Thymus (tissue), 11 donors: Measurements from ENCODE around the gene RAB7A. TPM values are rescaled to one million over a fixed set of nuclear protein-coding genes. Genes with fewer than 3 reads are reported as not detected.
"Not testable (repeated sequence)": the region's sequence is repeated elsewhere in the genome, so short reads cannot be mapped to it uniquely, and the experiment has no call there.

Experiments
- DNase-seq, 9 donors: peaks; one replicate each; pipeline ENCODE4 v3.0.0-alpha.2; 2013; ENCODE audit warnings: low spot score in 9 of 9, low read depth in 6 of 9, missing footprints in 1 of 9
- H3K27ac ChIP-seq, 2 donors: one replicate each; pipeline ENCODE4 v1.5.1; 2013; ENCODE audit warnings: control low read depth in 1 of 2, low read depth in 1 of 2, low read length in 1 of 2, mild to moderate bottlenecking in 1 of 2, moderate library complexity in 1 of 2
- H3K27me3 ChIP-seq, 2 donors: one replicate each; pipeline ENCODE4 v1.5.1; 2013; ENCODE audit warnings: low read length in 1 of 2; ENCODE audit not compliant: control insufficient read depth in 2 of 2, insufficient read depth in 1 of 2
- H3K36me3 ChIP-seq, 2 donors: one replicate each; pipeline ENCODE4 v1.5.1; 2013; ENCODE audit warnings: low read length in 1 of 2, mild to moderate bottlenecking in 1 of 2, moderate library complexity in 1 of 2; ENCODE audit not compliant: control insufficient read depth in 2 of 2, insufficient read depth in 2 of 2
- H3K4me1 ChIP-seq, 2 donors: one replicate each; pipeline ENCODE4 v1.5.1; 2013; ENCODE audit warnings: low read length in 2 of 2; ENCODE audit not compliant: control insufficient read depth in 2 of 2, insufficient read depth in 2 of 2
- H3K4me3 ChIP-seq, 2 donors: one replicate each; pipeline ENCODE4 v1.5.1; 2013; ENCODE audit warnings: low read length in 2 of 2, control low read depth in 1 of 2, mild to moderate bottlenecking in 1 of 2
- H3K9me3 ChIP-seq, 2 donors: one replicate each; pipeline ENCODE4 v1.5.1; 2013; ENCODE audit warnings: low read length in 1 of 2, mild to moderate bottlenecking in 1 of 2; ENCODE audit not compliant: control insufficient read depth in 2 of 2, insufficient read depth in 1 of 2
- WGBS: extraction: QIAGEN DNeasy Blood & Tissue Kit; methylation state at CpG from one replicate; pipeline ENCODE4 v1.1.7; 2013; 5-methylcytosine and 5-hydroxymethylcytosine counted together
- polyA plus RNA-seq: library from polyadenylated mRNA; stranded (reverse); fragments of 200-250 nt; gene quantifications from one replicate; pipeline ENCODE4 v1.2.3, GENCODE V29; 2013
- total RNA-seq: library from RNA; stranded (reverse); fragments of 120-200 nt; gene quantifications from one replicate; pipeline ENCODE4 v1.2.4, GENCODE V29; 2013
- donor health status: healthy.

The RAB7A gene
- total and polyA plus RNA-seq, 2 donors = 42.9 to 167 TPM

DNA sequence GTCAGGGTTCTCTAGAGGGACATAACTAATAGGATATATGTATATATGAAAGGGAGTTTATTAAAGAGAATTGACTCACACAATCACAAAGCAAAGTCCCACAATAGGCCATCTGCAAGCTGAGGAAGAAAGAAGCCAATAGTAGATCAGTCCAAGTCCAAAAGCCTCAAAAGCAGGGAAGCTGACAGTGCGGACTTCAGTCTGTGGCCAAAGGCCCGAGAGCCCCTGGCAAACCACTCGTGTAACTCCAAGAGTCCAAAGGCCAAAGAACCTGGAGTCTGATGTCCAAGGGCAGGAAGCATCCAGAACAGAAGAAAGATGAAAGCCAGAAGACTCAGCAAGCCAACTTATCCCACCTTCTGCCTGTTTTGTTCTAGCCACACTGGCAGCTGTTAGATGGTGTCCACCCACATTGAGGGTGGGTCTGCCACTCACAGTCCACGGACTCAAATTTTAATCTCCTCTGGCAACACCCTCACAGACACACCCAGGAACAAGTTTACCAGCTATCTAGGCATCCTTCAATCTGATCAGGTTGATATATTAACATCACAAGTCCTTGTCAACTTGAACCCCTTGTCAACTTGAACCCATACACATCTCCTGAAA, 99.2 kb downstream of the RAB7A start:
- H3K9me3 ChIP-seq = no peaks in the 10 kb centered on the region
- H3K36me3 ChIP-seq = peaks cover 4 to 9% of the 10 kb centered on the region in 2 donors
- H3K4me3 ChIP-seq = no peak overlapping the region
- peaks cover 4 to 8% of the 10 kb centered on the region in 2 donors for H3K4me1 ChIP-seq
- H3K27me3 ChIP-seq = no peaks in the 10 kb centered on the region
- H3K27ac ChIP-seq = no peak overlapping the region
- 97% methylated on average over 4 of the region's 4 CpGs for WGBS
- no peak for DNase-seq

- not testable (repeated sequence) for H3K36me3 ChIP-seq, H3K27ac ChIP-seq, H3K4me1 ChIP-seq, H3K4me3 ChIP-seq, H3K27me3 ChIP-seq, DNase-seq, H3K9me3 ChIP-seq
- WGBS = 98% methylated on average over 9 of the region's 9 CpGs
Observed at GRCh38 chr3:128829087-128829486, 103.1 kb downstream of the RAB7A start.

DNA sequence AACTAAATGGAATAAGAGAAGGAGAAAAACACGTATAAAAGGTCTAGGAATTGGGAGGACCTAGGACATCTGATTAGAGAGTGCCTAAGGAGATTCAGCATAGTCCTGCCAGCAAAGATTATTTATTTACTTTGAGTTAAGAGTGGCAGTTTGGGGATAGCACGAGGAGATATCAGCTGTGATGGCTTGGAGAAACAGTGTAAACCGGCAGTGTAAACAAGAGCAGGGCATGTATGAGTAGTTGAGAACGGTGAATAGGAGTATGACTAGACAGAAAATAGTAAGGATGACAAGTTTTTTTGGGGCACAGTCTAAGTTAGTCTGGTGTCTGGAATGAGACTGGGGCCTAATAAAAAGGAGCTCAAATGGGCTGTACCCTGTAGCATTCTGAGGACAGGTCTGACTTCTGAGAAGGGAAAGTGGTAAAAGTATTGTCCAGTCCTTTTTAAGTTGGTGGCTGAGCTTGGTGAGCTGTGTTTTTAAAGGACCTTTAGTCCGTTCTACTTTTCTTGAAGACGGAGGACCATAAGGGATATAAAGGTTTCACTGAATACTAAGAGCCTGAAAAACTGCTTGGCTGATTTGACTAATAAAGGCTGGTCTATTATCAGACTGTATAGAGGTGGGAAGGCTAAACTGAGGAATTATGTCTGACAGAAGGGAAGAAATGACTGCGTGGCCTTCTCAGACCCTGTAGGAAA, 104.1 kb downstream of the RAB7A start:
- not testable (repeated sequence) for DNase-seq, H3K4me1 ChIP-seq, H3K4me3 ChIP-seq, H3K36me3 ChIP-seq, H3K9me3 ChIP-seq, H3K27me3 ChIP-seq, H3K27ac ChIP-seq
- 94% methylated on average over 7 of the region's 7 CpGs for WGBS

DNA sequence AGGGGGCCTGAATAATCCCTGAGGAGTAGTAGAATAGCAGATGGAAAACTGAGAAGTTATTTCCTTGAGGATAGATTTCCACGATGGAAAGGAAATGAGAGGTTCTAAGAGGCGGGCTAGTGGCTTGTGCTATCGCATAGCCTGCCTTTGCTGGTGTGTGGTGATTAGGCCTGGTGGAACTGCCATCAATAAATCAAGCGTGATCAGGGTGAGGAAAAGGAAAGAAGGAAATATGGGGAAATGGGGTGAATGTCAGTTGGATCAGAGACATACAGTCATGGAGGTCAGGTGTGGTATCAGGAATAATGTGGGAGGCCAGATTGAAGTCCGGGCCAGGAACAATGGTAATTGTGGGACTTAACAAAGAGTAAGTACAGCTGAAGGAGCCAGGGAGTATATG, 104.8 kb downstream of the RAB7A start:
- not testable (repeated sequence) for H3K27ac ChIP-seq

DNA sequence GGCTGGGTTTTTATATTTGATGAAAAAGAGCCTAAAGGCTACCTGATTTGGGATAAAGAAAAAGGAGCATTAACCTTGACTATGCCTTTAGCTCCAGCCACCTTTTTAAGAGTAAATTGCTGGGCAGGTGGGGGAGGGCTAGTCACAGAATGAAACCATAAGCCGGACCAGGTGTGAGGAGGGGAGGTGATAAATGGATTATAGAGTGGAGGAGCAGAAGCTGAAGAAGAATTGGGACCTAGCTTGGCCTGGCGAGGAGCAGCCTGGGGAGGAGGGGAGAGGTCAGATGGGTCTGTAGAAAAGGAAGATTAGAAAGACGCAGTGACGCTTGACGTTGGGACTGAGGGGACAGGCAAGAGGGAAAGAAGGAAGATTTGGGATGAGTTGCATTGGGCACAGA, 107.0 kb downstream of the RAB7A start:
- not testable (repeated sequence) for H3K4me1 ChIP-seq, H3K27ac ChIP-seq, H3K9me3 ChIP-seq, H3K4me3 ChIP-seq, H3K36me3 ChIP-seq, DNase-seq, H3K27me3 ChIP-seq
- WGBS = 98% methylated on average over 5 of the region's 5 CpGs

More for the DNA sequence above, 104.8 kb downstream of the RAB7A start:
- H3K4me3 ChIP-seq, H3K4me1 ChIP-seq, H3K36me3 ChIP-seq, H3K27me3 ChIP-seq, DNase-seq, H3K9me3 ChIP-seq: not testable (repeated sequence)
- WGBS = 94% methylated on average over 5 of the region's 5 CpGs

GRCh38 chr3:128835096-128835495, 109.1 kb downstream of the RAB7A start:
- Histone ChIP-seq H3K27me3 (no peaks in the 10 kb centered on the region), H3K36me3 (no peaks in the 10 kb centered on the region), H3K27ac (no peak overlapping the region), H3K9me3 (no peaks in the 10 kb centered on the region), H3K4me1 (peaks cover 0 to 3% of the 10 kb centered on the region in 2 donors), H3K4me3 (no peak overlapping the region)
- WGBS = 94% methylated on average over 4 of the region's 4 CpGs
- DNase-seq = no peak

DNA sequence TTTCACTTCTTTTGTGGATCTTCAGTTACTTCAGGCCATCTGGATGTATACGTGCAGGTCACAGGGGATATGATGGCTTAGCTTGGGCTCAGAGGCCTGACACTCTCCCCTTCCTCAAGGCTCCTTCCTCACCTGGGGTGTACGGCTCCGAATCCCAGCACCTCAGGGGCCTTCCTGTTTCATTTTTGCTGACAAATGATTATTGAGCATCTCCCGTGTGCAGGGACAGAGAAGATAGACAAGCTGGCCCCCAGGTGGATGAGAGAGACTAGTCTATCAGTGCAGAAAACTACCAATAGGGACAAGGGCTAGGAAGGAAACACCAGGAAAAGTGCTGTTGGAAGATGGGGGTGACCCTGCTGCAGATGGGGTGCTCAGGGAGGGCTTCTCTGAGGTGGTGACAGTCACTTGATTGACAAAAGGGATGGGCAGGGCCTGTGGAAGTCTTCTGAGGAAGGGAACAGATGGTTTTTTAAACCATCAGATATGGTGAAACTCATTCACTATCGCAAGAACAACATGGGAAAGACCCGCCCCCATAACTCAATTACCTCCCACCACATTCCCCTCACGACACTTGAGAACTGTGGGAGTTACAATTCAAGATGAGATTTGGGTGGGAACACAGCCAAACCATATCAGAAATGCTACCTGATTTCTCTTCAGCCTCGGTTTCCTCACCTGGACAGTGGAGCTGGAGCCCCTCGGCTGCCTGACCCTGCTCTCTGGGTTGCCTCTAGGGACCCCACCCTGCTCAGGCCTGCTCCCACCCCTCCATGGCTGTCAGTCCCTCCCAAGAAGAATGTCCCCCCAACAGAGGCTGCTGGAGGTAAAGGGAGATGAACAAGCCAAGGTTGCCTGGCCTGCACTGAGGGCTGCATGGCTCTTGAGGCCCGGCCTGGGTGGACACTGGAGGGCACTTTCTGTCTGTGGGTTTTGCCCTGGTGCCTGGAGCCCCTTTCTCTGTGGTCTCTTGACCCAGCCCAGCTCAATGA, 116.2 kb downstream of the RAB7A start:
- Histone ChIP-seq H3K4me1 (peaks cover 15 to 38% of the 10 kb centered on the region in 2 donors), H3K27ac (no peak overlapping the region), H3K4me3 (no peak overlapping the region), H3K36me3 (no peaks in the 10 kb centered on the region), H3K9me3 (no peaks in the 10 kb centered on the region), H3K27me3 (no peaks in the 10 kb centered on the region)
- 92% methylated on average over 10 of the region's 10 CpGs for WGBS
- no peak for DNase-seq

- H3K27ac ChIP-seq = no peak overlapping the region
Observed at GRCh38 chr3:128844502-128844901, 118.5 kb downstream of the RAB7A start.

More at GRCh38 chr3:128844502-128844901, 118.5 kb downstream of the RAB7A start:
- Histone ChIP-seq H3K27me3 (no peaks in the 10 kb centered on the region), H3K4me3 (no peak overlapping the region), H3K9me3 (peaks cover 0 to 3% of the 10 kb centered on the region in 2 donors), H3K36me3 (no peaks in the 10 kb centered on the region), H3K4me1 (peaks cover 18 to 49% of the 10 kb centered on the region in 2 donors)
- DNase-seq = no peak
- WGBS = 98% methylated on average over 6 of the region's 6 CpGs
